GM15510 (cell line): ENCODE results near the gene BTBD8.

Source experiments
- POLR2A ChIP-seq: IDR thresholded peaks from 3 replicates; pipeline ENCODE4 v1.6.1; 2011; ENCODE audit warnings: borderline replicate concordance; ENCODE audit not compliant: insufficient read length; ENCODE audit errors: extremely low read depth

Gene BTBD8

GRCh38 chr1:92210701-92211100 is 130.6 kb downstream of the BTBD8 start:
- TF ChIP-seq POLR2A: no peak

GRCh38 chr1:92211166-92211565 is 131.0 kb downstream of the BTBD8 start:
- TF ChIP-seq POLR2A: no peak

GRCh38 chr1:92217721-92218120 is 137.6 kb downstream of the BTBD8 start, which contains the start of gene C1orf146:
C1orf146 (plus strand) TSS chr1:92217915; CDS start chr1:92231421, 13,506 bp downstream.
- no peak for TF ChIP-seq POLR2A

- TF ChIP-seq POLR2A: no peak
These were observed 138.4 kb downstream of the BTBD8 start for GRCh38 chr1:92218559-92218958.

- no peak for TF ChIP-seq POLR2A
These were observed 138.9 kb downstream of the BTBD8 start for GRCh38 chr1:92219028-92219427.

GRCh38 chr1:92228401-92228800 is 148.3 kb downstream of the BTBD8 start:
- TF ChIP-seq POLR2A: no peak

GRCh38 chr1:92230736-92231135 is 150.6 kb downstream of the BTBD8 start:
- TF ChIP-seq POLR2A: no peak
